ENCODE measurements around the gene ADAMTSL1. TPM values are rescaled to one million over a fixed set of nuclear protein-coding genes. Genes with fewer than 3 reads are reported as not detected.
A peak's percentile ranks its signal among the peaks of the same experiment; 100 is the strongest.

The ADAMTSL1 gene
- total RNA-seq, 1 donor from 2014 or later: 61.8 TPM

DNA sequence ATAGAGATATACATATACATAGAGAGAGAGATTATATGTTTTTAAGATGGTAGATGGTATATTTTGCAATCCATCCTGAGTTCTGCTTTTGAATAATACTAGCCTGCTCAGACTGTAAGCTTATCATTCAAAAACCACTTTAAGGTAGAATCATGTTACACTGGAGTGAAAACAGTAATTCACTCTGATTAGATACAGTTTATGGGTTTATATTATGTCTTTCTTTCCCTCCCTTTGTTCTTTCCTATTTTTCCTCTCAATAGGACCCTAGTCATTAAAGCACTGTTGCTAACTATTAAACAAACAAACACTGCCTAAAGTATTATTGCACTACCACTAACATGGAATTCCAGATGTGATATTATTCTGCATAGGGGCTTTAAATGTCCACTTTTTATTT lies 202.0 kb downstream of the ADAMTSL1 start:
- DNase-seq (ENCODE audit: low spot score) (no peak), ATAC-seq (no peak)
- intact Hi-C loops (cut with DNase I): no loop called here

DNA sequence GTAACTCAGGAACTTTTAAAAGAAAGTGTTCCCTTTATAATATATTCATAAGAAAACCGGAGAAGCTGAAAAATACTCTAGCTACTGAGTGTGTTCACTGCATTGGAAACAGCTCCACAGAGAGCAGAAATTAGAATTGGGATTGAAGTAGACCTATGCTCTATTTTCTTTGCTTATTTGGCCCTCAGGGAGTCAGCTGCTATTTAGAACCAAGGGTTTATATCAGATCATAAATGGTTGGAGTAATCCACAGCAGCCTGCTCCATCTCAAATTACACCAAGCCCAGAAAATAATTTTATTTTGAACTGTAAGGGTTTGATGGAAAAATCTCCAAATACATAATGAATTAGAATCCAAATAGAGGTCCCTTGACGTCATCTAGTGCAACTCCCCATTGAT lies 202.6 kb downstream of the ADAMTSL1 start:
- ATAC-seq (peak; percentile 25), DNase-seq (ENCODE audit: low spot score) (no peak)
- intact Hi-C loops (cut with DNase I): no loop called here

- intact Hi-C loops (cut with DNase I): no loop called here
- ATAC-seq (peak; percentile 86), DNase-seq (ENCODE audit: low spot score) (no peak)
Measured at GRCh38 chr9:18678821-18679590, 205.1 kb downstream of the ADAMTSL1 start.

GRCh38 chr9:18682907-18683306 lies 209.0 kb downstream of the ADAMTSL1 start:
- no peak for DNase-seq (ENCODE audit: low spot score)
- ATAC-seq: no peak
- intact Hi-C loops (cut with DNase I): no loop called here

DNA sequence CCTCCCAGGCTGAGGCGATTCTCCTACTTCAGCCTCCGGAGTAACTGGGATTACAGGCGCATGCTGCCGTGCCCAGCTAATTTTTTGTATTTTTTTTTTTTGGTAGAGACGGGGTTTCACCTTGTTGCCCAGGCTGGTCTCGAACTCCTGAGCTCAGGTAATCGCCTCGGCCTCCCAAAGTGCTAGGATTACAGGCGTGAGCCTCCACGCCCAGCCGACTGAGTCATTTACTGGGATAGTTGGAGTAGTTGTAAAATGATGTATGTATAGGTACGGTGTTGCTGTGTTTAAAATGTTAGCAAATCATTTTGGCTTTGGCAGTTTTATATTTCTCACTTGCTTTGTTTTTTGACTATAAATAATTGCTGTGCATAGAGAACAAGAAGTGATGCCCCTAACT lies 209.4 kb downstream of the ADAMTSL1 start:
- intact Hi-C loops (cut with DNase I): no loop called here
- ATAC-seq: no peak
- no peak for DNase-seq (ENCODE audit: low spot score)

DNA sequence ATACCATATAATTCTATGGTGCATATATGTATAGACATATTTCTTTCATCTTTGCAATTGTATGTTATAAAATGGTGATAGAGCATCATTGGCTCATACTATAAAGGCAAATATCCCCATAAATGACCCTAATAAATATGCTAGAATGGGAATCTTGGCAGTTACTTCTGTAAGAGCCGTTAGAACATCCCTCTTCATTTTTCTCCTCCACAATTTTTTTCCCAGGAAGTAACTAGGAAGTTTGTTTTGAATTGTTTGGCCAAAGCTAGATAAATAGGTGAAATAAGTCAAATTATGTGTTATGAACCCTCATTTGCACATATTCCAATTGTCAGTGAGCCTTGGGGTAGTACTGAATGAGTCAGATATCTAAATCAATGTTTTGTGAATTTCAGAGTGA lies 209.9 kb downstream of the ADAMTSL1 start:
- DNase-seq (ENCODE audit: low spot score) (no peak), ATAC-seq (no peak)
- intact Hi-C loops (cut with DNase I): no loop called here

- intact Hi-C loops (cut with DNase I): no loop called here
- DNase-seq (ENCODE audit: low spot score) (no peak), ATAC-seq (peak; percentile 77)
Measured at GRCh38 chr9:18684593-18685317, 210.8 kb downstream of the ADAMTSL1 start.

DNA sequence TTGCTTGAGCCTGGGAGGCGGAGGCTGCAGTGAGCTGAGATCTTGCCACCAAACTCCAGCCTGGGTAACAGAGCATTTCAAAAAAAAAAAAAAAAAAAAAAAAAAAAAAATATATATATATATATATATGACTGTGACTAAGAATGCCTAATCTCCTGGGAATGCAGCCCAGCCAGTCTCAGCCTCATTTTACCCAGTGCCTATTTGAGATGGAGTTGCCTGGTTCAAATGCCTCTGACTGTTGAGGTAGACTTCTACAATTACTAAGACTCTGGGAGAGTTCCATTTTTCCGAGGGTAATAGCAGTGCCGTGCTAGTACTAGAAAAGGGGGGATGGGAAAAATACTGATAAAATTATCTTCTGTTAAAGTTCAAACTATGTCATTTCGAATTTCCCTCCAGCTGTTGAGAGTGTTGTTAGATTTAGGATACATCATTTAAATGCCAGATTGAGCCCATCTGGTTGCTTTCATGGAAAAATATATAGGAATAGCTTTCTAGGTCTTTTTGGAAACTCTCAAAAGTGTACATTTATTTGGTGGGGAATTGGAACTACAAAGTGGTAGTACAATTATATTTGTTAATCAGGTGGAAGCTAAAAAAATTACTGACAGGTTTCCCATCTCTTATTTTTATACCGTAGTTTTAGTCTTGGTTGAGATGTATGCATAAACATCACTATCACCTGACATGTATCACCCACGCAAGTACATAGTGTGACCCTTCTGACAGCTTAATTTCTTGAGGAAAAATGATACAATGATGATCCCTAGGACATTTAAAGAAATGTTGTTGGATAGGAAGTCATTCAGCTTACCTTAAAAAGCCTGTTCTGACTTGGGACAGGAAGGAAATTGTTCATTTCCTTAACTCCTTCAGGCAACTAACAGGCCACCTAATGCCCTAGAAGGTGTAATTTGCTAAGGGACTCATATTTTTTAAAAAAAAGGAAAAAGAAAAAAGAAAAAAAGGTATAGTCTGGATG lies 214.9 kb downstream of the ADAMTSL1 start:
- intact Hi-C loops (cut with DNase I): no loop called here
- ATAC-seq (no peak), DNase-seq (ENCODE audit: low spot score) (no peak)

DNA sequence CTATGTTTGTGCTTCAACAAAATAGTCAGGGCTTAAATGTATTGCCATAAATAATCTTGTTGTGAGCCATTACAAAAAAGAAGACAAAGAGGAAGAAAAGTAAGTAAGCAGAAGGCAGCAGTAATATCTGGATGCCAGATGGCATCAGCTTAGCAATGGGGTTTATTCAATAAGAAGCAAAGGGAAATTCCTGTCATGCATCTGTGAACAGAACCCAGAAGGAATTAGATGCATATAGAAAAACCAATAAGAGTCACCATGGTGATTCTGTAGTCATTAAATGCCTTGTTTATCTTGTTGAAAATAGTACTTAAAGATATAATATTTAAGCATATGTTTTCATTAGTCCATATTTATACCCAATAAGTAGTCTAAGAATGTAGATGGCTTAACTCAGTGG lies 216.0 kb downstream of the ADAMTSL1 start:
- intact Hi-C loops (cut with DNase I): no loop called here
- ATAC-seq (no peak), DNase-seq (ENCODE audit: low spot score) (no peak)

GRCh38 chr9:18692268-18692667 lies 218.3 kb downstream of the ADAMTSL1 start:
- intact Hi-C loops (cut with DNase I): no loop called here
- no peak for DNase-seq (ENCODE audit: low spot score)
- no peak for ATAC-seq

GRCh38 chr9:18692962-18693361 lies 219.0 kb downstream of the ADAMTSL1 start:
- no peak for ATAC-seq
- intact Hi-C loops (cut with DNase I): no loop called here
- DNase-seq (ENCODE audit: low spot score): no peak

DNA sequence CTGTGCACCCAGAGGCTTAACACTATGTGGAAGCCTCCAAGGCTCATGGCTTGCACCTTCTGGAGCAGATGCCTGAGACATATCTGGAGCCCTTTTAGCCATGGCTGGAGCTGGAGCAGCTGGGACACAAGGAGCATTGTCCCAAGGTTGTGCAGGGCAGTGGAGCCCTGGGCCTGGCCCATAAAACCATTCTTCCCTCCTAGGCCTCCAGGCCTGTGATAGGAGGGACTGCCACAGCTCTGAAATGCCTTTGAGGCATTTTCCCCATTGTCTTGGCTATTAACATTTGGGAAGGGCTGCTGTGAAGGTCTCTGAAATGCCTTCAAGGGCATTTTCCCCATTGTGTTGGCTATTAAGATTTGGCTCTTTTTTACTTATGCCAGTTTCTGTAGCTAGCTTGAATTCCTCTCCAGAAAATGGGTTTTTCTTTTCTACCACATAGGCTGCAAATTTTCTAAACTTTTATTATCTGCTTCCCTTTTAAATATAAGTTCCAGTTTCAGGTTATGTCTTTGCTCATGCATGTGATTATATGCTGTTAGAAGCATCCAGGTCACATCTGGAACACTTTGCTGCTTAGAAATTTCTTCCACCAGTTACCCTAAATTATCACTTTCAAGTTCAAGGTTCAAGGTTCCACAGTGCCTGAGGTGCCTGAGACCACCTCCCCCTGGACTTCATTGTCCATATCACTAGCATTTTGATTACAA lies 221.2 kb downstream of the ADAMTSL1 start:
- intact Hi-C loops (cut with DNase I): no loop called here
- DNase-seq (ENCODE audit: low spot score): no peak

GRCh38 chr9:18698992-18699391 lies 225.0 kb downstream of the ADAMTSL1 start:
- intact Hi-C loops (cut with DNase I): no loop called here
- ATAC-seq: no peak
- no peak for DNase-seq (ENCODE audit: low spot score)

More for the DNA sequence above, 221.2 kb downstream of the ADAMTSL1 start:
- ATAC-seq: no peak

DNA sequence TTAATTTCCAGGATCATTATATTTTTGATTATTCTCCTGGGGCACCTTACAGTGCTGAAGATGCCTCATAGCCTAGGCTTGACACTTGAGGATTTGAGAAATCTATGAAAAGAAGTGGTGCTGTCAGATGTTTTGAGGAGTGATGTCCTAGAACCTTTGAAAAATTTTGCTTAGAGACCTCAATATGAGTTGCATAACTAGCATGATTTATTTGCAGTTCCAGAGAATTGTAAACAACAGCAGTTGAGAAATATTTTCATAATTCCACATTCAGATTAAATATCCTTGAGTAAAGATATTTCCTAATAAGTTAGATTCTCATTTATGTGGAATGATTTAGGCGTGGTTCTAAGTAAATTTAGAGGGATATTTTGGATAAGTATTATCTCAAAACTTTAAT lies 225.8 kb downstream of the ADAMTSL1 start:
- intact Hi-C loops (cut with DNase I): no loop called here
- ATAC-seq: peak; percentile 73

GRCh38 chr9:18700714-18701113 lies 226.8 kb downstream of the ADAMTSL1 start:
- DNase-seq (ENCODE audit: low spot score) (no peak), ATAC-seq (no peak)
- intact Hi-C loops (cut with DNase I): no loop called here

More for the DNA sequence above, 225.8 kb downstream of the ADAMTSL1 start:
- DNase-seq (ENCODE audit: low spot score): no peak

GRCh38 chr9:18703151-18703900 lies 229.4 kb downstream of the ADAMTSL1 start:
- no peak for DNase-seq (ENCODE audit: low spot score)
- intact Hi-C loops (cut with DNase I): no loop called here
- peak; percentile 47 for ATAC-seq

- DNase-seq (ENCODE audit: low spot score) (no peak), ATAC-seq (no peak)
- intact Hi-C loops (cut with DNase I): no loop called here
Measured at GRCh38 chr9:18703901-18704379, 230.0 kb downstream of the ADAMTSL1 start.

DNA sequence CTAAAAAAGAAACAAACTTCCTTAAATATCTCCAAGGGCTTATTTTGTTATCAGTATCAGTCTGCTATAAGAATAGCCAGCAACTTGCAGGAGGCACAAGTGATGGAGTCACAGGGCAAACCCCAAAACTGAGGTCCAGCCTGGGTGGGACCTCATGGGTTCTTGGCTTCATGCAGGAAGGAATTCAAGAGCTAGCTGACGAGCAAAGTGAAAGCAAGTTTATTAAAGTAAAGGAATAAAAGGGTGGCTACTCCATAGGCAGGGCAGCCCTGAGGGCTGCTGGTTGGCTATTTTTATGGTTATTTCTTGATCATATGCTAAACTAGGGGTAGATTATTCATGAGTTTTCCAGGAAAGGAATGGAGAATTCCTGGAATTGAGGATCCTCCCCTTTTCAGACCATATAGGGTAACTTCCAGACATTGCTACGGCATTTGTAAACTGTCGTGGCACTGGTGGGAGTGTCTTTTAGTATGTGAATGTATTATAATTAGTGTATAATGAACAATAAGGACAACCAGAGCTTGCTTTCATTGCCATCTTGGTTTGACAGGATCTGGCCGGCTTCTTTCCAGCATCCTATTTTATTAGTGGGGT lies 231.9 kb downstream of the ADAMTSL1 start:
- DNase-seq (ENCODE audit: low spot score) (no peak), ATAC-seq (no peak)
- intact Hi-C loops (cut with DNase I): no loop called here
